ENCODE data around the gene SMIM35.

- TF ChIP-seq CTCF (IDR thresholded peaks at IDR 0.05; ENCODE audit: low read depth, low read length), result no peak
- TF ChIP-seq EZH2phosphoT487 (IDR thresholded peaks at IDR 0.05; ENCODE audit: low read depth), result no peak
These were observed 97.2 kb downstream of the SMIM35 start for GRCh38 chr11:117989351-117990102.
